GM12872 (cell line): ENCODE results near the gene CHMP4B.

ENCODE experiments used
- TF ChIP-seq, protein P1 (sequence below): IDR thresholded peaks from 3 replicates; pipeline ENCODE4 v1.5.1; 2011; ENCODE audit warnings: low read depth, mild to moderate bottlenecking, low read length, moderate library complexity; ENCODE audit not compliant: insufficient read depth

Gene CHMP4B

DNA sequence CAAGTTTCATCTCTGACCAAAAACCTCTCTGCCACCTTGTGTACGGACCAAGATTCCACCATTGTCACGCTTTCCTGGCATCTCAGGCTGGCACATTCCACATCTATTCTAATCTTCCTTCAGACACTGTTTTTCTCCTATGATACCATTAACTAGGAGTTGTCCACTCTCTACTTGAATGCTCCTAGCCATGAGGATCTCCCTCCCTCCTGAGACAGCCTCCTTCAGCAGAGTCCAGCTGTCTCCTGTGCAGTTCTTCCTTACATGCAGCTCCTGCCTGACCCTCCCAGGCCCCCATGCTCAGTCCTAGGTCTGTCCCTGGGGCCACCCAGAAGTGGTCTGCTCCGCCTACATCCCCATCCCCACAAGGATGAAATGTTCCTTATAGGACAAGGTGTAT is 90.9 kb downstream of the CHMP4B start:
- TF ChIP-seq, protein P1, sequence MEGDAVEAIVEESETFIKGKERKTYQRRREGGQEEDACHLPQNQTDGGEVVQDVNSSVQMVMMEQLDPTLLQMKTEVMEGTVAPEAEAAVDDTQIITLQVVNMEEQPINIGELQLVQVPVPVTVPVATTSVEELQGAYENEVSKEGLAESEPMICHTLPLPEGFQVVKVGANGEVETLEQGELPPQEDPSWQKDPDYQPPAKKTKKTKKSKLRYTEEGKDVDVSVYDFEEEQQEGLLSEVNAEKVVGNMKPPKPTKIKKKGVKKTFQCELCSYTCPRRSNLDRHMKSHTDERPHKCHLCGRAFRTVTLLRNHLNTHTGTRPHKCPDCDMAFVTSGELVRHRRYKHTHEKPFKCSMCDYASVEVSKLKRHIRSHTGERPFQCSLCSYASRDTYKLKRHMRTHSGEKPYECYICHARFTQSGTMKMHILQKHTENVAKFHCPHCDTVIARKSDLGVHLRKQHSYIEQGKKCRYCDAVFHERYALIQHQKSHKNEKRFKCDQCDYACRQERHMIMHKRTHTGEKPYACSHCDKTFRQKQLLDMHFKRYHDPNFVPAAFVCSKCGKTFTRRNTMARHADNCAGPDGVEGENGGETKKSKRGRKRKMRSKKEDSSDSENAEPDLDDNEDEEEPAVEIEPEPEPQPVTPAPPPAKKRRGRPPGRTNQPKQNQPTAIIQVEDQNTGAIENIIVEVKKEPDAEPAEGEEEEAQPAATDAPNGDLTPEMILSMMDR = no peak
